T1000 (cell line): Measurements from ENCODE around the gene ETFDH.
"Not testable (repeated sequence)": the region's sequence is repeated elsewhere in the genome, so short reads cannot be mapped to it uniquely, and the experiment has no call there.

Experiments used
- DNase-seq: peaks from one replicate; lab custom pipeline; 2025; ENCODE audit warnings: mixed read lengths; lab: John Stamatoyannopoulos, UW

Gene ETFDH

DNA sequence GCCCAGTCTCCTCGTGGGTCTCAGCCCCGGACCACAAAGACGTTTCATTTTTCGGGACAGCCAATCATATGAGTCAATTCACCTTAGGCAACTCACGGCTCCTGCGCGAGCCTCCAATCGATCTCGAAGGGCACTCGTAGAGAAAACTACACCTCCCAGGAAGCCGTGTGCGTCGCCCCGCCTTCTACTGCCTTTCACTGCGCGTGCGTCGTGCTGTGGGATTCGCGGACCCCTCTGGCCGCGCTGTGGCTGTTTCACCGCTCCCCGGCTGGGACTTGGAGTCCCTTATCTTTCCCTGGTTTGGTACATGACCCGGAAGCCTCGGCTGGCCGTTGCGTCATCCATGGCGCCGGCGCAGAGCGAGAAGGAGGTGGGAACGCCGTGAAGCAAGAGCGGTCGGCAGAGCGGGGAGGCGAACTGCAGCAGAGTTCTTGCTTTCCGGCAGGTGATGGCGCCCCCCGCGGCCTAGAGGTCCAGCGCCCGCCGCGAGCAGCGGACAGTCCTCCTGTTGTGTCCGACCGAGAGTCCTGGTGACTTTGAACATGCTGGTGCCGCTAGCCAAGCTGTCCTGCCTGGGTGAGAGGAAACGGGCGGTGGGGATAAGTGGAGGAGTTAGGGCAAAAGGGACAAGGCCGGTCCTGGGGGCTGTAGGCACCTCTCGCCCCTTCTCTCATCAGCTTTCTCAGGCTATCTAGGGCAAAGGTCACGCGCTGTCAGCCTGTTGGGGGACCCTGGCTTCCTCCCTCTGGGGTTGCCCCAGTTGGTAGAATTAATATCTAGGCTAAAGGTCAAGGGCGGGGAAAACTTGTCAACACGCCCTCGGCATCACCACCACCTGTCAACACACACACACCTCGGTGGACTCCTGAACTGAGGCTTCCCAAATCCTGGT lies at the start of gene ETFDH:
Gene ETFDH, plus strand, starts transcription at position 382 of the 892 bp plus-strand sequence. Its CDS starts 161 bp downstream, at position 543.
- peak; percentile 93 for DNase-seq

DNA sequence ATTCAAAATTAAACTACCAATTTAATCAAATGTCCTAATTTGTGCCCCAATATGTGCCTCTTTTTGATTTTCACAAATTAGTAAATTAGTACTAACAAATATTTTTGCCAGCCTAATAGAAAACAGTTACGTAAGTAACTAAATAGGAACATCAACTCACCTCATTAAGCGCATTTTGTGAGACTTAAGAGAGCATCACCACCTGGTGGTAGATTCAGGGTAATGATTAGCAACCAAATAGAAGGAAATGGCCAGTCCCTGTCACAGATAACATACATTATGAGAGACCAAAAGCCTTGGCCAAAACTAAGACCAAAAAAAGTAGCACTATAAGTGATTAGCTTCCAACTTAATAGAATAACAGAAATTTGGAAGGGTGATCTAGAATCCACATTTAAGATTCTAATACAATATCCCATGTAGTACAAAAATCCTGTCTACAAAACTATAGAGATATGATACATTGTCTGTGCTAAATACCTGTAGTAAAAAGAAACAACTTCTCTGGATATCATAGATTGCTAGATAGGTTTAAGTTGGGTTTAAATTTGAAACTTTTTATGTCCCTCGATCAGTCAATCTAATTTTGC lies 47.1 kb upstream of the ETFDH start:
- no peak for DNase-seq

- no peak for DNase-seq
These were observed 46.6 kb upstream of the ETFDH start for GRCh38 chr4:158625544-158625943.

GRCh38 chr4:158630893-158631292 lies 41.2 kb upstream of the ETFDH start:
- DNase-seq: no peak

DNA sequence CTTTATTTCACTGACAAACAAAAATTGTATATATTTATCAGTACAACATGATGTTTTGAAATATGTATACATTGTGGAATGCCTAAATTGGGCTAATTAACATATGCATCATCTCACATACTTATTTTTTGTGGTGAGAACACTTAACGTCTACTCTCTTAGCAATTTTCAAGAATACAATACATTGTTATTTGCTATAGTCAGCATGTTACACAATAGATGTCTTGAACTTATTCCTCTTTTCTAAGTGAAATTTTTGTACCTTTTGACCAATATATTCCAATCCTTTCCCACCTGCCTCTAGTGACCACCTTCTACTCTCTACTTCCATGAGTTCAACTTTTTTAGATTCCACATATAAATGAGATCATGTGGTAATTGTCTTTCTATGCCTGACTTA lies 35.5 kb upstream of the ETFDH start:
- no peak for DNase-seq

DNA sequence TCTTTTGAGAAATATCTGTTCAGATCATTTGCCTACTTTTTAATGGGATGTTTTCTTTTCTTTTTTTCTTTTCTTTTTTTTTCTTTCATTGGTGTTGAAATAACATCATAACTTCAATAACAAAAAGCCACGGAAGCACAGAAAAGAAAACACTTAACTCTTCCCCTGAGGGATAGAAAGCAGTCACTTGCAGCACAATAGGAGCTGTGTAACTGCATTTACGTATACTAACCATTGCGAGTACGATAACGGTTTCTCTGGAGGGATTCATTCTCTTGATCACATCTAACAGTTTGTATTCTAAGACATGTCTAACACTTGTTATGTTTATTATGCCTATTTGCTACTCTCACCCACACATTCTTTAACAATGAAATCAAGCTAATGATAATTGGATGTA lies 27.7 kb upstream of the ETFDH start:
- DNase-seq: no peak

- DNase-seq: no peak
These were observed 27.3 kb upstream of the ETFDH start for GRCh38 chr4:158644760-158645159.

- DNase-seq: no peak
These were observed 22.9 kb upstream of the ETFDH start for GRCh38 chr4:158649111-158649680.

GRCh38 chr4:158652920-158653319 lies 19.2 kb upstream of the ETFDH start:
- no peak for DNase-seq

DNA sequence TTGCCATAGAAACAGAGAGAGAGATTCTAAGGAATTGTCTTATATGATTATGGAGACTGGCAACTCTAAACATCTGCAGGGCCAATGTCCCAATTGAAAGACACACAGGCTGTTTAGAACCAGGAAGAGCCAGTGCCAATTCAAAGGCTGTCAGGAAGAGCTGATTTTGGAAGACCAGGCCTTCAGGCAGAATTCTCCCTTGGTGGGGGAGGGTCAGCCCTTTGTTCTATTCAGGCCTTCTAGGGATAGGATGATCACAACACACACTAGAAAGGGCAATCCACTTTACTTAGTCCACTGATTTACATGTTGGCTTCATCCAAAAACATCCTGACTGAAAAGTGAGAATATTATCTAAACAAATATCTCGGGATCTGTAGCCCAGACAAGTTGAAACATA lies 15.7 kb upstream of the ETFDH start:
- no peak for DNase-seq

- no peak for DNase-seq
These were observed 14.8 kb upstream of the ETFDH start for GRCh38 chr4:158657291-158657690.

DNA sequence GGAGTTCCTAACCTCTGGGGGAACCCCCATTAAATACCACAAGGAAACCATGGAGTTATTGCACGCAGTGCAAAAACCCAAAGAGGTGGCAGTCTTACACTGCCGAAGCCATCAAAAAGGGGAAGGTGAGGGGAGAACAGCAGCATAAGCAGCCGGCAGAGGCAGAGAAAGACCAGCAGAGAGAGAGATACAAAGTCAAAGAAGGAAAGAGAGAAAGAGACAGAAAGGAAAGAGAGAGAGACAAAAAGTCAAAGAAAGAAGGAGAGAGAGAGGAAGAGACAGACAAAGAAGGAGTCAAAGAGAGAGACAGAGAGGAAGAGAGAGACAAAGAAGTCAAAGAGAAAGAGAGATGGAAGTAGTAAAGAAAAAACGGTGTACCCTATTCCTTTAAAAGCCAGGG lies 8.8 kb upstream of the ETFDH start:
- not testable (repeated sequence) for DNase-seq

DNA sequence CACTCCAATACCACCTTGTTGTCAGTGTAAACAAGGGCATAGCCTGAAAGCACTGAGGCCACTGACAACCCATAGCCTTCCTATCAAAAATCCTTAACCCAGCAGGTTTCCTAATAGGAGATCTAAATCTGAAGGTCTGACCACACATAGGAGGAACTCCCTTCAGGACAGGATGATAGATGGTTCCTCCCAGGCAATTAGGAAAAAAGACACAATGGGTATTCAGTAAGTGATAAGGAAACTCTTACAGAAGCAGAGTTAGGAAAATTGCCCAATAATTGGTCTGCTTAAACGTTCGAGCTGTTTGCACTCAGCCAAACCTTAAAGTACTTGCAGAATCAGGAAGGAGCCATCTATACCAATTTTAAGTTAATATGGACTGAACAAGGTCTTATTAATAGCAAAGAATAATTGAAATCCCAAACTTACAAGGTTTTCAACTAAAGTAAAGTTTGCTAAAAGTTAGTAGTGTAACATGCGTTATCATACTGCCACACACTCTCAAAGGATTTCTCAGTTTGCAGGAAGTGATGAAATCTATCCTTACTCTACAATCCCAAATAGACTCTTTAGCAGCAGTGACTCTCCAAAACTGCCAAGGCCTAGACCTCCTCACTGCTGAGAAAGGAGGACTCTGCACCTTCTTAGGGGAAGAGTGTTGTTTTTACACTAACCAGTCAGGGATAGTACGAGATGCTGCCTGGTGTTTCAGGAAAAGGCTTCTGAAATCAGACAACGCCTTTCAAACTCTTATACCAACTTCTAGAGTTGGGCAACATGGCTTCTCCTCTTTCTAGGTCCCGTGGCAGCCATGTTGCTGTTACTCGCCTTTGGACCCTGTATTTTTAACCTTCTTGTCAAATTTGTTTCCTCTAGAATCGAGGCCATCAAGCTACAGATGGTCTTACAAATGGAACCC lies 8.1 kb upstream of the ETFDH start:
- not testable (repeated sequence) for DNase-seq

DNA sequence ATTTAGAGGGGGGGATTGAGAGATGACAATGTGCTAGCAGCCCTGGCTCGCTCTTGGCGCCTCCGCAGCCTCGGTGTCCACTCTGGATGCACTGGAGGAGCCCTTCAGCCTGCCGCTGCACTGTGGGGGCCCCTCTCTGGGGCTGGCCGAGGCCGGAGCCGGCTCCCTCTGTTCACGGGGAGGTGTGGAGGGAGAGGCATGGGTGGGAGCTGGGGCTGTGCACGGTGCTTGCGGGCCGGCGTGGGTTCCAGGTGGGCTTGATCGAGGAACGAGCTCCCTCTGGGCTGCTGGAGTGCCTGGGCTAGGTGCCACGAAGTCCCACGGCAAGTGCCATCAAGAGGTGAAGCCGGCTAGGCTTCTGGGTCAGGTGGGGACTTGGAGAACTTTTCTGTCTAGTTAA lies 7.3 kb upstream of the ETFDH start:
- DNase-seq: no peak

- no peak for DNase-seq
These were observed 5.2 kb upstream of the ETFDH start for GRCh38 chr4:158666892-158667291.

- no peak for DNase-seq
These were observed 4.4 kb upstream of the ETFDH start for GRCh38 chr4:158667651-158668198.

DNA sequence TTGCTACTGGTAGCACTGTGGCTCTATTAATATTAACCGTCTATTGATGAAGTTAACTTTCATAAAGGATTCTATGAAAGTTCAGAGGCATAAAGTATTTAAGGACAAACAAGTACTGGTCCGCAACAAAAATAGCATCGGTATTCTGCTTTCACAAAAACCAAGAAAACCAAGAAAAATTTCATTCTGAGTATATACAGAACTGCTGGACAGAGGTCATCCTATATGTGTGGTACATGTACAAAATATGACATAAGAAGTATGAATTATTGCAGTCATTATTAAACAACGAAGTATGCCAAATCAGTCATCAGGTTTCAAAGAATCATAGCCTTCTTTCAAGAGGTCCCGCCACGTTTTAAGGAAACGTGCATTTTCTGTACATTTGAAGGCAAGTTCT lies 2.8 kb upstream of the ETFDH start:
- DNase-seq: no peak

DNA sequence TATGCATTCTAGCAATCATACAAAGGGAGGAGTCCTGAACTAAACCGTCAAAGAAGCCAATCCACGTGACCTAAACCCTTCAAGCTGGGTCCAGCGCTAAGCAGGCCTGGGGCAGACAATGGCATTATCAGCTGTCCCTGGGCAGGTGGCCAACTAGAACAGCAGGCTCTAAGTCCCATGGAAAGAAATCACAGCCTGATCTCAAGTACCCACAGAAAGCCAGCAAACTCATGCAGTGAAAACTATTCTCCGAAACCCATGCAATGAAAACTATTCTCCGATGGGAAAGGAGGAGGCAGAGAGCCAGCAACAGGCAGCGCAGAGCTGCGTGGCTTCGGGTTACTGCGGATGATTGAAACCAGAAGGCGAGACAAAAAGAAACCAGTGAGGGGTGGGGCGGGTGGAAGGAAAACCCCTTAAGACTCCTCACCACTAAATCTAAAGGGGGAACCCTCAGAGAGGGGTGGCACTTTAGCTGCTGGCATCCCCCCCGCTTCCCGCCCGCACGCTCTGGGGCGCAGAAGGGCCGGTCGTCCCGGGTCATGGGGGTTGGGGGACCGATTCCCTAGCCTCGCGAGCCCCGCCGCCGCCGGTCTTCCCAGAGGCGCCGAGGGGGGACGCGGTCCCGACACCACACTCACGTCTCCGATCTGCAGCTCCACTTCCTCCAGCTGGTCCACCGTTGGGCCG lies 976 bp upstream of the ETFDH start:
- DNase-seq: peak; percentile 1

DNA sequence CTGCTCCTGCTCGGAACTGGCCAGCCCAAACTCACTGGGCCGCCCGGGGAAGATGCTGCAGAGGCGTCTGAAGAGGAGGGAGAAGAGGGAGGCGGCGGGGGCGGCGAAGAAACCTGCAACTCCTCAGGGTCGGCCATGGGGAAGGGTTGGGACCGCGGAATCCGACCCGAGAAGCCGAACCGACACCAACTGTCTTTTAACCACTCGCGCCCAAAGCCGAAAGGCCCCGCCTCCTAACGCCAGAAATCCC lies 506 bp upstream of the ETFDH start, which contains the start of gene C4orf46:
Gene C4orf46, minus strand, starts transcription at position 223 of the 250 bp plus-strand sequence. Its CDS starts 86 bp downstream, at position 137.
- DNase-seq: no peak

- no peak for DNase-seq
These were observed 1.5 kb downstream of the ETFDH start for GRCh38 chr4:158673633-158674032.

DNA sequence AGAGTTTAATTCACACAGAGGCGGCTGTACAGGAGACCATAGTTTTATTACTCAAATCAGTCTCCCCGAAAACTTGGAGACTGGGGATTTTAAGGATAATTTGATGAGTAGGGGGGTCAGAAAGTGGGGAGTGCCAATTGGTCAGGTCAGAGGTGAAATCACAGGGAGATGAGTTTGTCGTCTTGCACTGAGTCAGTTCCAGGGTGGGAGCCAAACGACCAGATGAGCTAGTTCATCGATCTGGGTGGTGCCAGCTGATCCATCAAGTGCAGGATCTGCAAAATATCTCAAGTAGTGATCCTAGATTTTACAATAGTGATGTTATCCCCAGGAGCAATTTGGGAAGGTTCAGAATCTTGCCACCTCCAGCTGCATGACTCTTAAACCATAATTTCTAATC lies 4.0 kb downstream of the ETFDH start:
- no peak for DNase-seq
